Vagina (tissue), 2 donors: Measurements from ENCODE around the gene CCDC85C. TPM values are rescaled to one million over a fixed set of nuclear protein-coding genes. Genes with fewer than 3 reads are reported as not detected.

Experiments used
- DNase-seq, 2 donors: peaks; one replicate each; pipeline ENCODE4 v3.0.0-alpha.2; 2017; ENCODE audit errors: extremely low spot score in 2 of 2
- H3K27ac ChIP-seq: fragments of 200-600 bp; sonication (generic); one replicate; pipeline ENCODE4 v1.5.1; 2019
- H3K27me3 ChIP-seq: fragments of 200-600 bp; sonication (generic); one replicate; pipeline ENCODE4 v1.5.1; 2019
- H3K36me3 ChIP-seq, 2 donors: fragments of 200-600 bp; sonication (generic); one replicate each; pipeline ENCODE4 v1.5.1; 2017 to 2019
- H3K4me1 ChIP-seq: fragments of 200-600 bp; sonication (generic); one replicate; pipeline ENCODE4 v1.5.1; 2019
- H3K4me3 ChIP-seq, 2 donors: fragments of 200-600 bp; sonication (generic); 1 replicate in 1 of 2; 2 replicates in 1 of 2; pipeline ENCODE4 v1.5.1; 2016 to 2019
- H3K9me3 ChIP-seq: fragments of 200-600 bp; sonication (generic); one replicate; pipeline ENCODE4 v1.5.1; 2019
- CTCF ChIP-seq, 3 experiments: fragments of 450-650 bp in 2 of 3; fragments of 200-600 bp in 1 of 3; sonication (generic) in 1 of 3; IDR thresholded peaks; one replicate each; pipeline ENCODE4 v1.5.1; 2017 to 2019; ENCODE audit warnings: antibody characterized with exemption in 3 of 3, mild to moderate bottlenecking in 2 of 3, moderate library complexity in 2 of 3
- POLR2A ChIP-seq, 2 donors: fragments of 450-650 bp; IDR thresholded peaks; one replicate each; pipeline ENCODE4 v1.6.1; 2017; ENCODE audit warnings: antibody characterized with exemption in 2 of 2, mild to moderate bottlenecking in 2 of 2, moderate library complexity in 2 of 2
- POLR2AphosphoS5 ChIP-seq, 2 donors: sonication (generic); formaldehyde crosslinking; IDR thresholded peaks; one replicate each; pipeline ENCODE4 v1.9.0; 2017; ENCODE audit warnings: antibody characterized with exemption in 2 of 2, mild to moderate bottlenecking in 2 of 2, low read depth in 1 of 2; ENCODE audit not compliant: insufficient read depth in 1 of 2
- intact Hi-C: fragments of 100-400 bp; cut with DNase I; formaldehyde crosslinking; loops from one replicate; pipeline ENCODE4 v1.15.1; 2023
- total RNA-seq: library from RNA; depleted of rRNA; stranded (reverse); fragments of >200 nt; gene quantifications from one replicate; pipeline ENCODE4 v1.2.3, GENCODE V29; 2016

Gene CCDC85C
- total RNA-seq, 1 donor from 2014 or later, result 6.9 TPM

- H3K27ac ChIP-seq, result no peak overlapping the region
- H3K36me3 ChIP-seq, result no peaks in the 10 kb centered on the region
- H3K4me1 ChIP-seq, result peaks cover 8% of the 10 kb centered on the region
- H3K4me3 ChIP-seq, result no peak overlapping the region
- no peak for TF ChIP-seq POLR2AphosphoS5 (IDR thresholded peaks at IDR 0.05; ENCODE audit: insufficient read depth in 1 of 2, low read depth in 1 of 2)
- TF ChIP-seq POLR2A (IDR thresholded peaks at IDR 0.05), result no peak
- TF ChIP-seq CTCF (IDR thresholded peaks at IDR 0.05), result no peak
- no peaks in the 10 kb centered on the region for H3K27me3 ChIP-seq
- no peaks in the 10 kb centered on the region for H3K9me3 ChIP-seq
- intact Hi-C loops, result no loop called here
- DNase-seq, result no peak
These were observed 28.5 kb upstream of the CCDC85C start for GRCh38 chr14:99632410-99633035.

GRCh38 chr14:99630202-99630601 is 26.2 kb upstream of the CCDC85C start:
- Histone ChIP-seq H3K27me3 (no peaks in the 10 kb centered on the region), H3K36me3 (no peaks in the 10 kb centered on the region), H3K9me3 (no peaks in the 10 kb centered on the region), H3K27ac (no peak overlapping the region), H3K4me1 (peaks cover 8% of the 10 kb centered on the region), H3K4me3 (no peak overlapping the region)
- intact Hi-C loops, result no loop called here
- no peak for DNase-seq
- no peak for TF ChIP-seq POLR2A (IDR thresholded peaks at IDR 0.05)
- TF ChIP-seq POLR2AphosphoS5 (IDR thresholded peaks at IDR 0.05; ENCODE audit: insufficient read depth in 1 of 2, low read depth in 1 of 2), result no peak
- no peak for TF ChIP-seq CTCF (IDR thresholded peaks at IDR 0.05)

- no peaks in the 10 kb centered on the region for H3K9me3 ChIP-seq
- DNase-seq, result no peak
- TF ChIP-seq POLR2A (IDR thresholded peaks at IDR 0.05) (no peak), CTCF (IDR thresholded peaks at IDR 0.05) (peak; percentile 92 to 99 (median 95))
- no peak overlapping the region for H3K27ac ChIP-seq
- H3K36me3 ChIP-seq, result no peaks in the 10 kb centered on the region
- no peaks in the 10 kb centered on the region for H3K27me3 ChIP-seq
- peaks cover 8% of the 10 kb centered on the region for H3K4me1 ChIP-seq
- no peak overlapping the region for H3K4me3 ChIP-seq
- intact Hi-C loops, result loop anchor here (2.0 kb wide), 1 partner anchor 110 kb away; no protein-coding TSS in a partner anchor
These were observed 25.0 kb upstream of the CCDC85C start for GRCh38 chr14:99628887-99629618.

GRCh38 chr14:99627510-99628381 is 23.7 kb upstream of the CCDC85C start:
- TF ChIP-seq POLR2AphosphoS5 (IDR thresholded peaks at IDR 0.05; ENCODE audit: insufficient read depth in 1 of 2, low read depth in 1 of 2), result no peak
- no peak for TF ChIP-seq CTCF (IDR thresholded peaks at IDR 0.05)
- TF ChIP-seq POLR2A (IDR thresholded peaks at IDR 0.05), result no peak
- H3K27me3 ChIP-seq, result no peaks in the 10 kb centered on the region
- DNase-seq, result no peak
- intact Hi-C loops, result loop anchor here (2.0 kb wide), 1 partner anchor 109 kb away; no protein-coding TSS in a partner anchor
- no peaks in the 10 kb centered on the region for H3K36me3 ChIP-seq
- no peaks in the 10 kb centered on the region for H3K9me3 ChIP-seq
- H3K27ac ChIP-seq, result no peak overlapping the region
- no peak overlapping the region for H3K4me3 ChIP-seq
- peaks cover 14% of the 10 kb centered on the region for H3K4me1 ChIP-seq
